M059J (cell line): ENCODE data around the gene KRTAP5-2. TPM values are rescaled to one million over a fixed set of nuclear protein-coding genes. Genes with fewer than 3 reads are reported as not detected.
"Not testable (repeated sequence)": the region's sequence is repeated elsewhere in the genome, so short reads cannot be mapped to it uniquely, and the experiment has no call there.

Source experiments
- DNase-seq: peaks from one replicate; pipeline ENCODE4 v3.0.0-alpha.2; 2012; ENCODE audit warnings: low read depth
- total RNA-seq: library from RNA; depleted of rRNA; stranded (reverse); fragments of >200 nt; shearing (Covaris generic); gene quantifications from 2 replicates; pipeline ENCODE4 v1.2.3, GENCODE V29; 2014; rRNA removed

The KRTAP5-2 gene, protein sequence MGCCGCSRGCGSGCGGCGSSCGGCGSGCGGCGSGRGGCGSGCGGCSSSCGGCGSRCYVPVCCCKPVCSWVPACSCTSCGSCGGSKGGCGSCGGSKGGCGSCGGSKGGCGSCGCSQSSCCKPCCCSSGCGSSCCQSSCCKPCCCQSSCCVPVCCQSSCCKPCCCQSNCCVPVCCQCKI
- not detected in 2 replicates for total RNA-seq

- DNase-seq = no peak
These were observed at the start of gene KRTAP5-2 for GRCh38 chr11:1597994-1598380. KRTAP5-2 (minus strand) TSS chr11:1598294; CDS start chr11:1598250, 44 bp downstream.

DNA sequence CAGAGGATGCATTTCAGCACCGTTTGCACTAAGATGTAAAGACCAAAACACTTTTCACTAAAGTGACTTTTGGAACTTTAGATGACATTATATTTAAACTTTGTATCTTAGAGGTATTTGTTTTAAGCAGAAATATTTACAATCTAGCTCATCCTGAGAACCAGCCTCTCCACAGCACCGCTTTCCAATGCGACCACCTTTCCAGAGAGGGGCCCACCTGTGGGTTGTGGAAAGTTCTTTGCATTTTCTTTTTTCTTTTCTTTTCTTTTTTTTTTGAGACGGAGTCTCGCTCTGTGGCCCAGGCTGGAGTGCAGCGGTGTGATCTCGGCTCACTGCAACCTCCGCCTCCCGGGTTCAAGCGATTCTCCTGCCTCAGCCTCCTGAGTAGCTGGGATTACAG is 48.4 kb upstream of the KRTAP5-2 start:
- DNase-seq = not testable (repeated sequence)

DNA sequence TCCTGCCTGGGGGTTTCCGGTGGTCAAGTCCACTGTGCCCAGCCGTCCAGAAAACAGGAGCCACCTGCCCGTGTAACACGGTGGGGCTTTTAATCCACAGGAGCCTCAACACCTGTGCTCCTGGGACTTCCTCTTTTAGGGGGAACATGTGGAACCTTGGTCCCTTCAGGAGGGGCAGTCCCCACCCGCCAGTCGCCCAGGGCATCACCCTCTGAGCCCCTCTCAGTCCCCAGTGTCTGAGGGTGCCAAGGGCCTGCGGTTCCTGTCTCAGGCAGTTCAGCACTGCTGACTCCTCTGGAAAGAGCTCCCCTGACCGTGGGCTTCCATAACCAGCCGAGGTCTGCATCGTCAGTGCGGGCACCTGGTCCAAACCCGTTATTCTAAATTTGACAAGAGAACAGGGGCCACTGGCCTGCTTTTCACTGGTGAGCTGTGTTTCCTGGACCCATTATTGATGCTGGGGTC is 47.3 kb upstream of the KRTAP5-2 start:
- DNase-seq = no peak

- DNase-seq = no peak
These were observed 46.7 kb upstream of the KRTAP5-2 start for GRCh38 chr11:1644601-1645356.

GRCh38 chr11:1643146-1643690 is 45.1 kb upstream of the KRTAP5-2 start:
- DNase-seq = no peak

- DNase-seq = no peak
These were observed 44.4 kb upstream of the KRTAP5-2 start for GRCh38 chr11:1642288-1643145.

- no peak for DNase-seq
These were observed 43.0 kb upstream of the KRTAP5-2 start for GRCh38 chr11:1641096-1641495.

- DNase-seq = peak; percentile 30
These were observed 42.2 kb upstream of the KRTAP5-2 start for GRCh38 chr11:1640076-1640946.

GRCh38 chr11:1639666-1640065 is 41.6 kb upstream of the KRTAP5-2 start:
- DNase-seq = no peak

GRCh38 chr11:1639102-1639620 is 41.1 kb upstream of the KRTAP5-2 start:
- DNase-seq = peak; percentile 18

DNA sequence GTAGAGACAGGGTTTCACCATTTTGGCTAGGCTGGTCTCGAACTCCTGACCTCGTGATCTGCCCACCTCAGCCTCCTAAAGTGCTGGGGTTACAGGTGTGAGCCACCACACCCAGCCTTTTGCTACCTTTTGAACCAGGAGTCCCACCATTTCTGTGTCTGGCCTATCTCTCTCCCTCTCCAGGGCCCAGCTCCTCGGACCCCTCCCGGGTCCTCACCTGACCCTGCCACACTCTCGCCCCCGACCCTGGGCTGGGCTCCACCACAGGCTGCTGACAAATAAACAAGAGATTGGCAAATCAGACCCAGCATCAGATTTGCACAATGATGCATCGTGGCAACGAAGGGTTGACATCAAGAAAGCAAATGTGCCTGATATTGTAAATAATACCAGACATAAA is 40.2 kb upstream of the KRTAP5-2 start:
- no peak for DNase-seq

- no peak for DNase-seq
These were observed 39.5 kb upstream of the KRTAP5-2 start for GRCh38 chr11:1637628-1638027.

- DNase-seq = no peak
These were observed 38.3 kb upstream of the KRTAP5-2 start for GRCh38 chr11:1636291-1636950.

- no peak for DNase-seq
These were observed 35.8 kb upstream of the KRTAP5-2 start for GRCh38 chr11:1633864-1634263.

GRCh38 chr11:1632053-1632714 is 34.1 kb upstream of the KRTAP5-2 start:
- no peak for DNase-seq

GRCh38 chr11:1631066-1631568 is 33.0 kb upstream of the KRTAP5-2 start:
- no peak for DNase-seq

DNA sequence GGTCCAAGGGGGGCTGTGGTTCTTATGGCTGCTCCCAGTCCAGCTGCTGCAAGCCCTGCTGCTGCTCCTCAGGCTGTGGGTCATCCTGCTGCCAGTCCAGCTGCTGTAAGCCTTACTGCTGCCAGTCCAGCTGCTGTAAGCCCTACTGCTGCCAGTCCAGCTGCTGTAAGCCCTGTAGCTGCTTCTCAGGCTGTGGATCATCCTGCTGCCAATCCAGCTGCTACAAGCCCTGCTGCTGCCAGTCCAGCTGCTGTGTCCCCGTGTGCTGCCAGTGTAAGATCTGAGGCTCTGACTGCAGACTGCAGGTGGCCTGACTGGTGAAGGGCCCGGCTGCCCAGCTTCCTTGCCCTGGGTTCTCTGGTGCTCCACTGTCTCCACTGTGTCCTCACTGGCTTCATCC is 32.2 kb upstream of the KRTAP5-2 start:
- DNase-seq = no peak

GRCh38 chr11:1629326-1630185 is 31.5 kb upstream of the KRTAP5-2 start, which contains the start of gene KRTAP5-5:
KRTAP5-5 (plus strand) TSS chr11:1629775; CDS start chr11:1629841, 66 bp downstream.
- DNase-seq = no peak
